RKO (cell line): Measurements from ENCODE around the gene CABLES1.

Experiments
- DNase-seq: peaks from one replicate; pipeline ENCODE4 v3.0.0-alpha.2; 2016; ENCODE audit warnings: low spot score

Gene CABLES1

DNA sequence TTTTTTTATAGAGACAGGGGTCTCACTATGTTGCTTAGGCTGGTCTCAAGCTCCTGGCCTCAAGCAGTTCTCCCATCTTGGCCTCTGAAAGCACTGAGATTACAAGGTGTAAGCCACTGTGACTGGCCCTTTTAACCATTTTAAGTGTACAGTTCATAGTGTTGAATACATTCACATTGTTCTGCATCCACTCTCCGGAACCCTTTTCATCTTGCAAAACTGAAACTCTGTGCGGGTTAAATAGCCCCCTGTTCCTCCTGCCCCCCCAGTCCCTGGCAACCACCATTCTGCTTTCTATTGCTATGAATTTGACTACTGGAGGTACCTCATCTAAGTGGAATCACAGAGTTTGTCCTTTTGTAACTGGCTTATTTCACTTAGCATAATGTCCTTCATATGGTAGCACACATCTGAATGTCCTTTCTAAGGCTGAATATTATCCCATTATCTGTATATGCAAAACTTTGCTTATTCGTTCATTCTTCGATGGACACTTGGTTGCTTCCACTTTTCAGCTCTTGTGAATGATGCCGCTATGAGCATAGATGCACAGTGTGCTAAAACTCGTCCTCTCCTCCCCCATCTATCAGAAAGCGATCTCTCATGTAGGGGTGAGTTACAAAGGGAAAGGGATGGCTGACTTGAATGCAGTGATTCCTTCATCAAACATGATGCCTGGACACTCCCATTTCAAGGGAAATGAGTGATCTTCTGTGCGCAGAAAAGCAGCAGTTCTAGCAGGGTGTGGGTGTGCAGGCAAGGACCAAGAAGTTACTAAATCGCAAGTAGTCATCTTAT is 30.2 kb downstream of the CABLES1 start:
- DNase-seq = no peak

DNA sequence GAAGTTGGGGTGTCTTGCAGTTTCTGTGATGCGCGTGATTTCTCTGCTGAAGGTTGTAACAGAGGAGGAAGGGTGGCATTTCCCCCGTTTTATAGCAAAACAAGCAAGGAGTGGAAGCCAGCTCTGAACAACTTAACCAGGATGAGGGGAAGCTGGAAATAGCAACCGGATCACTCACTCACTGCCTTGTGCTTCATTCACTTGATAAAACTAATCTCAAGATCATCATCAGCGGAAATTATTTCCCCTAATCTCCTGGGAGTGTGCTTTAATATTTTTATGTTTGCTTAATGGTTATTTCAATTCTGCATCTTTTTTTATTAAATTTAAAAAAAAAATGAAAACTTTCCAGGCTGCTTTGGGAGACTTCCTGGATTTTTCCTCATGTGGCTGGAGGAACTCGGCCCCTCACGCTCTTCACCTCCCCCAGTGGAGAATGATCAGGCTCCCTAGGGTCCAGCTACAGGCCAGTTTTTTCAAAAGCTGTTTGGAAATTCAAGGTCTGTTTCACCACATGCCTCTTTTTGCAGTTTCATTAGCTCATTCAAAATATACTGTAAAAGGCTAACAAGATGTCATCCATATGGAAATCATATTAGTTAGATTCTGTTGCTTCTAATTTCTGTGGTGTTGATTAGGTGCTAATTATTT is 31.7 kb downstream of the CABLES1 start:
- DNase-seq = no peak

DNA sequence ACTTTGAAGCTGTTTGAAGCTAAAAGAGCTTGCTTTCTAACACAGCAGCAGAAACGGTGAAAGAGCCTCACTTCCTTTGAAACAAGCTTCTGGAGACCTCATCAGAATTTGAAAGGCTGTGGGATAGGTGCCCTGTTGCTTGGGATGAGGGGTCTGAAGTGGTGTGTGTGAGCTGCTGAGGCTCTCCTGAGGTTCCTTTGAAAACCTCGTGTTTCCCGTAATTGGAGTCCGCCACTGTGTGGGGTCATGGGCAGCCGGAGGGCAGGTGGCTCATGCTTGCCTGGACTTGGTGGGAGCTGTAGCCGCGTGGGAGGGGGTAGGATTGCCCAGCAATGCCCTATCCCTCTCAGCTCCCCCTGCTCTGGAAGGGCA is 34.4 kb downstream of the CABLES1 start:
- DNase-seq = no peak

DNA sequence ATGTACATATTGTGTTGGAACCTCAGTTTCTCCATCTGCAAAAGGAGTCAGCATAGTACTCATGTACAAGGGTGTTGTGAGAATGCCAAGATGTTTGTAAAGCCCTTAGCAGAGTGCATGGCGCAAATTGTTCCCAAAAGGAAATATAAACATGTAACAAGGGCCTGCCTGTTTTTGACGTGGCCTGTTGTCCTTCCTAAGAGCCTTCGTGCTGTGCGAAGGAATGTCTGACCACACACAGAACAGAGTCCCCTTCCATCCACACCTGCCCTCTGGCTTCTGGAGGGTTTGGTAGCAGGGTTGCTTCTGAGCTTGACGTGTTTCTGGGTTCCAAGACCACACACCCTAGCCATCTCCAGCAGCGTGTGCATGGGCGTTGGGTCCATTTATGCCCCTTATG is 34.9 kb downstream of the CABLES1 start:
- DNase-seq = no peak

DNA sequence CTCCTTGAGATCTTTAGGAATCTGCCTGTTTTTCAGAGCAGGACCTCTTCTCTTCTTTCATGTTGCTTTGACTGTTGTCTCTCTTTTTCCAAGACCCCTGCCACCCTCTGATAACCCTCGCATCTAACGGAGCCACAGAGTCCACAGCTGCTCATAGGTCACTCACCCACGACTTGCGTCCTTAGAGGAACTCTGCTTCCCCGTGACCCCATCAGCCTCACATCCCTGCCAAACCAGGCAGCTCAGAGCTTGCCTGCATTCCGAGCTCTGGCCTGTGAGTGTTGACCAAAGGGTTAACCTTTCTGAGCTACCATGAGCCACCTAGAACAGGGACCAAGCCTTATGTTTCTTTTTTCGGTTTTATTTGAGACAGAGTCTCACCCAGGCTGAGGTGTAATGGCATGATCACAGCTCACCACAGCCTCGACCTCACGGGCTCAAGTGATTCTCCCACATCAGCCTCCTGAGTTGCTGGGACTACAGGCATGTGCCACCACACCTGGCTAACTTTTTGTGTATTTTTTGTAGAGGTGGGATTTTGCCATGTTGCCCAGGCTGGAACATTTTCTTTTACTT is 36.4 kb downstream of the CABLES1 start:
- no peak for DNase-seq

DNA sequence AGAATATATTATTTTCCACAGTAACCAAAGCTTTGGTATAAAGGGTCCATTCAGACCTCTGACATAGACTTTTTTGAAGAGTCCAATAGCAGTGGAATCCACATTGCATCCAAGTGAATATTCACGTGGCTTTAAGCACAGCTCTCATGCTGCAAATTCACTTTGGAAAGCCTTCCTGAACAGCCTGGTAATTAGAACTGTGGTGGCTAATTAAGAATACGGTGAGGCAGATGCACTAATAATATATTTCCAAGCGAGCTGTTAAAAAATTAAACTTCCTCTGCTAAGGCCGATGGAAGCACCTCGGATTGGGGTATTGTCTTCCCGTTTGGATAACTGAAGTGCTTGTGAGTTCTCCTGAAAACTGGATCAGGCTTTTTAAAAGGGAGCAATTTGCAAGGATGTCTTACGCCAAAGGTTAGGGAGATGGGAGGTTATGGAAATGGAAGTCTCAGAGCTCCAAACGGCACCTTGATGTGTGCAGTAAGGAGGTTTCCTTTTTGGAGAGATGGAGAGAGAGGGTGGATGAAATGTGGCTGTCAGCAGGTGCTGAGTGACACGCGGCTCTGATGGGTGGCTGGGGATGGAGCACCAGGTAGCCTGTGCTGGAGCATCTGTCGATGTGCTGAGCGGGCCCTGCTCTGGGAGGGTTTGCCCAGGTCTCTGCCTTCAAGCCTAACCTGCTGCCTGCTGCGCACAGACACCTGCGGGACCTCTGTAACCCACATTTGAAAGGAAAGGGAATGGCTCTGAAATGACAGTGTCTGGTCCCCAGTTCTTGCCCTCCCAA is 37.5 kb downstream of the CABLES1 start:
- DNase-seq = no peak

DNA sequence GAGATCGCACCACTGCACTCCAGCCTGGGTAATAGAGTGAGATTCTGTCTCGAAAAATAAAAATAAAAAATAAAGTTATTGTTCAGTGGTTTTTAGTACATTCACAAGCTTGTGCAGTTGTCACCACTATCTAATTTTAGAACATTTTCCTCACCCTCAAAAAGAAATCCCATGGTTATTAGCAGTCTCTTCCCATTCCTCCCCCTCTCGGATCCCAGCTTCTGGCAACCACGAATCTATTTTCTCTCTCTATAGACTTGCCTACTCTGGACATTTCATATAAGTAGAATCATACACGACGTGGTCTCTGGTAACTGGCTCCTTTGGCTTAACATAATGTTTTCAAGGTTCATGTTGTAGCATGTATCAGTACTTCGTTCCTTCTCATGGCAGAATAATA is 38.6 kb downstream of the CABLES1 start:
- no peak for DNase-seq

DNA sequence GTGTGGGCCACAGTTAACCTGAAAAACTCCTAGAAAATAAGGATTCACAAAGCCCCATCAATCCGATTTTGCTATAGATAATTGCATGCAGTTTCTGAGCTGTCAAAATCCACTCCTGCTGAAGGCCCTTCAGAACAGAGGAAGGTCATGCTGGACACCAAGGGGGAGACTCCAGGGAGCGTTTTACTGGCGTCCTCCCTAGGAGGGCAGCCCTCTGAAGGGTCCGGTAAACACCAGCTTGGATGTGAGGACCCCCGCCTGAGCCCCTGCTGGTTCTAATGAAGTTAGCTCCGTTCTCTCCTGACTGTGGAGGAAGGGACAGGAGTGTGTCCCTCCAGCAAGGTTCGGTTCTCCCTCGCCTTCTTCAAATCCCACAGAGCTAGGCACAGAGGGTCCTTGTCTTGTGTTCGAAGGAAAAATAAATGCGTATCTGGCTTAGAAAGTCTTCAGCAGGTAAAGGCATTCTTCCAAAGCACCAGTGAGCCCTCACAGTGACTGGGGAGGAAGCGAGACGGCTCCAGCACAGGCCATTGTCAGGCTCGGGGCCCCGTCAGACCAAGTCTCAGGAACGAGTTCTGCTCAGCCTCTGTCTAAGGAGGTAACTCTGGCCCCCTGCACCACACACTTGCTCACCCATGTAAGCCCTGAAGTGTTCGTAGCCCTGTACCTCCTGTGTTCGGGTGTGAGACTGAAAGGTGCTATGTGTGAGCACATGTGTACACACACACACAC is 41.6 kb downstream of the CABLES1 start:
- DNase-seq = no peak

DNA sequence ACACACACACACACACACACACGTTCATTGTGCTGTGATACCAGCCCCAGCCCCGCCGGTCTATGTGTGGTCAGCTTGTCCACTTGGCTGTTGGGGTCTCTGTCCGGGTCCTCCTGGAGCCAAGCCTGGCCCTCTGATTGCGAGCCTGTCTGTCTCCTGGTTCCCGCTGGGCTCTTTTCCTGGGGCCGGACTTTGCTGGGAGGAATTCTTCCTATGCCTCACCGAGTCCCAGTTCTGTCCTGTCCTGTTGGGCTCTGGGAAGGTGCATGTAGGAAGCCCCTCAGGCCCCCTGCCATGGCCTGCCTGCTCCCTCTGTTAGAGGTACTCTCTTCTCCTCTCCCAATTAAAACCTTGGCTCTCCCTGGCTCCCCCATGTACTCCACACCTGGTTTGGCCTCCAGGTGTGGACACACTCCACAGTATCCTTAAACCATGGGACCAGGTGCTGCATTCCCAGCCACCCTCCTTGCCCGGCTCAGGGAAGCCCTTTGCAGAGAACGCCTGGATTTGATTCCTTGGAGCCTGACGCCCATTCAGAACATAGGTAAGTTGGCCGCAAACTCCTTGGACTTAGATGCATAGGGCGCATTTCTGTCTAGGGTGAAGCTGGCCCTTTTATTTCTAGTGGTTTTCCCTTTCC is 42.3 kb downstream of the CABLES1 start:
- no peak for DNase-seq

DNA sequence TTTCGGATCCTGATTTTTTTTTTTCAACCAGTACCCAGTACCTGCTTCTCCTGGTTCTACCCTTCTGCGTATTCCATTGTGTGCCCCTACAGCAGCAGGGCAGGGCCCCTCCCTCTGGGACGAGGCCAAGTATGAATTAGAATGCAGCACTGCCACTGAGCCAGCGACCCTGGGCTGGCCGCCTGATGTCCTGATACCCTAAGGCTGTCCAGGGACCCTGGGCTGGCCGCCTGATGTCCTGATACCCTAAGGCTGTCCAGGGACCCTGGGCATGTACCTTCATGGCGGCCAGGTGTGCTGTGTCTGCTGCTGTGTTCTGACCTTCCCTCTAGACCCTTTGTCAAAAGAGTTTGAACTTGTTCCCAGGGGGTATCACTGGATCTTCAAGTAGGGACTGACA is 42.9 kb downstream of the CABLES1 start:
- no peak for DNase-seq

DNA sequence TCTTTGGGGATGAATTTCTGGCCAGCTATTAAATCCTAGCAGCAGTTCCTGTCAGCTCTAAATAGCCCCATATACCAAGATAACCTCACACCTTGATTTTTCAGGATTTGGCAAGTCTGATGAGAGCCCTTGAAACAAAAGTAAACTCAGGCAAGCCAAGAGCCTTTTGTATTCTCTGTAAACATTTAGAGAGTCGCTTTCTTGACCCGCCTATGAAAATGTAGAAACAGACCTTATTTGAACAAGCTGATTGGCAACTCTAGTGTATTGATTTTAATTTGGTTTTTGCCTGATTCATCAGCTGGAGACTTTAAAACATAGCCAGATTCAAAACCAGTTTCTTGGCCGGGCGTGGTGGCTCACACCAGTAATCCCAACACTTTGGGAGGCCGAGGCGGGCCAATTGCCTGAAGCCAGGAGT is 43.4 kb downstream of the CABLES1 start:
- DNase-seq = no peak

DNA sequence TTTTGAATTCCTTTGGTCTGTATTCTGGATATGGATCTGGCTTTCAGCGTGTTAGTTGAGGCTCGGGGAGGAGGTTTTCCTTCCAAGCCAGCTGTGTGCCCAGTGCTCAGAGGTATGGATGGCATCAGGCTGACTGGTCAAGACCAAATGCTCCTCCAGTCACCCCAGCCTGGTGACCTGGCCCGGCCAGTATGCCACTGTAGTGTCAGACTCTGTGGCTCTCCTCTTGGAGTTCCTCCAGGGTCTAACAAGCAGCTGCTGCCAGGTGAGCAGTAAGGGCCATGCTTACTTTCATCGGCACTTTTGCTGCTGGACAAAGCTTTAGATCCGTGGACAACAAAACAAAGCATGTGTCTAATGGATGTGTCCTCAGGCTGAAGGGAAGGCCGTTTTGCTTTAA is 44.1 kb downstream of the CABLES1 start:
- DNase-seq = no peak

DNA sequence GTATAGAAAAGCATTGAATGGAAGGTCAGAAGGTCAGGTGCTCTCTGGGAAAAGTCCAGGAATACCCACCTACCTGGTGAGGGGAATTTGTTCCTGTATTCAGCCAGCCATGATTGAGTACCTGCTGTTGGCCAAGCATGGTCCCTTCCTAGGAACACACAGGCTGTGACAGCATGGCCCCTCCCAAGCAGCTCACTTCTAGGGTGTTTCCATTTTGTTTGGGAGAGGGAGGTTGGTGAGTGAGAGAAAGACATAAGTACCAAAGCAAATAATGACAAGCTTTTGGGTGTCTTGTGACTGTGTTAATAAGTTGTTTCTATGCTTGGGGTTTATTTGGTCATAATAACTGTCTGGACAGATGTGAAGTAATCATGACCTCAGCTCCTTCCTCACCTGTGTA is 46.3 kb downstream of the CABLES1 start:
- no peak for DNase-seq

DNA sequence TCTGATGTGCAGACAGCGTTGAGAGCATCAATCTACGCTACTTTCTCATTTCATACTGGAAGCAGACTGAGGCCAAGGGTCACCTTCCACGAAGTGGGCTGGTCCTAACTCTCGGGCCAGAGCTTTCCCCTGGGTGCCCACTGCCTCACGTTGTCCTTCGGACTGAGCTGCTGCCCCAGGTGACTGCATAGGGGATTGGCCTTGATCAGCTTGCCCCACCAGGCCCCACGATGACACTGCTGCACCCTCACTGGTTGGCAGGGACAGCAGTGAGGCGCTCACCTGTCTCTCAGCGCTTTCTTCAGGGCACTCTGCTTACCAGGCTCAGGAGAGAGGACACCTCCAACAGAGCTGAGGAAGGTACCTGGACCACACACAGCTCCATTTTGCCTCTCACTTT is 47.3 kb downstream of the CABLES1 start:
- DNase-seq = no peak

DNA sequence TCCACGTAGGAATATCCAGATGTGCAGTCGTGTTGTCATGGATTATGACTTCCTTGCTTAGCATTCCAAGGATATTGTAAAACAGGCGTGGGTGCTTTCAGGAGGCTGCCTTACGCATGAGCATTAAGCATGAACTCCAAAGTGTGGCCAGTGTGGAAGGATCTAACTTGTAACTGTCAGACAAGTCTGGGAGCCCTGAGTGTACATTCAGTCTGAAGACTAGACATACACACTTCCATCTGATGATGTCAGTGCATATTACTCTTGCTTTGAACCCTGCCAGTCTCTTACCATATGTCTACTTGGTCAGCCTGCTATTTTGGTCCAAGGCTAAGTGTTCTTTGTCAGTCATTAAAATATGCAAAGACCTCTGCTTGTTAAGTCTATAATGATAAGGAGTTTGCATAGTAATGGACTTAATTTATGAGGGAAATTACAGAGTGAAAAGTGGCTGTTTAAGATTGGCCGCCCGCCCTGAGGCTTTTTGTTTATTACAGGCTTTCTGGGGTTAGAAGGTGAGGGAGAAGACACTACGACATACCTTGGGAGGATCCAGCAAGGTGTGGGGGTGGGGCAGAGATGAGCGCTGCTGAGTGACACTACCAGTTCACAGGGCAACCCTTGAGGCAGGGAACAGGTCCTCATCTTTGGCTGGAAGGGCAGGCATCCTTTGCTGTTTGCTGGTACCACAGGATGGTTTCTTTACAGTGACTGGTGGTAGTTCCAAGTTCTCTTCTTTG is 48.3 kb downstream of the CABLES1 start:
- DNase-seq = no peak

DNA sequence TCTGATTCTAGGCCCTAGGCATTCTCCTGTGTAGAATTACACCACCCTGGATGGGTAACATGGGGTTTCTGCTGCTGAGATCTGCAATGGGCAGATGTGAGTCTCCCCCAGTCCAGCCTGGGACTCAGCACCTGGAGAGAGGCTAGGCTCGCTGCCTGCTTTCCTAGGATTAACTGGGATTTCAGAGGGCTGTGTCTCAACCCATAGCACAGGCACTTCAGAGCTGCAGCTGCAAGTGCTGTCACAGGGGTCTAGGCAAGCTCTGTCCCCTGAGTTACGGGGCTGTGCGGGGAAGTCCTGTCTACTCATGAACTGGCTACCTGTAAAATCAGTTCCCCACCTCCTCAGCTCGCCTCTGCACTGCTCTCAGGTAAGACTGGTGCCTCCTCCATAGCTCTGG is 51.5 kb downstream of the CABLES1 start:
- DNase-seq = no peak

DNA sequence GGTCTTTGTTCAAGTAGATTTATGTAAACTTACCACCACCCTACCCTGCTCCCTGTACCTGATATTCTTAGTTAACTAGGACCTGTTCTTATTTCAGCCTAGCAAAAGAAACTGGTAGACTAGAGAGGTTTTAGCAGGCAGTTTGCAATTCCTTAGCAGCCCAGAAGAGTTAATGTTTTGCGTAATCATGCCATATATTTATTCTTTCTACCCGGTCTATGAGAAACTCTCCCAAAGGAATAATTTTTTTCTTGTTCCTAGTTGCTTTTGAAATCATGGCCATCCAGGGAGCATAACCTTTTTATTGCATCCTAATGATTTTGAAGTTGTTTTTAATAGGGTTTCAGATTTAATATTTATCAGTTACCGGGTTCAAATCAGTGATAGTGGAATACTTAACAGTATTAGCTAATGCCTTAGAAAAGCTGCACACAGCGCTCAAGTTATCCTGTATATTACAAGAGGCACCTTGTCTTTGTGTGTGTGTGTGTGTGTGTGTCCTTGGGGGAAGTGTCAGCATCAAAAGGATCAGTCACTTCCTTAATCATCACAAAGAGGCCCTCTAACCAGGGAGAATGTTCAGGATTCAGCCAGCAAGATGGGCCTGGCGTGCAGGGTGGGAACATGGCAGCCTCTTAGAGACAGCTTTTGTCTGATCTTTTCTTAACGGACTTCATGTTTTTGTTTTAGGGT is 52.9 kb downstream of the CABLES1 start:
- no peak for DNase-seq

DNA sequence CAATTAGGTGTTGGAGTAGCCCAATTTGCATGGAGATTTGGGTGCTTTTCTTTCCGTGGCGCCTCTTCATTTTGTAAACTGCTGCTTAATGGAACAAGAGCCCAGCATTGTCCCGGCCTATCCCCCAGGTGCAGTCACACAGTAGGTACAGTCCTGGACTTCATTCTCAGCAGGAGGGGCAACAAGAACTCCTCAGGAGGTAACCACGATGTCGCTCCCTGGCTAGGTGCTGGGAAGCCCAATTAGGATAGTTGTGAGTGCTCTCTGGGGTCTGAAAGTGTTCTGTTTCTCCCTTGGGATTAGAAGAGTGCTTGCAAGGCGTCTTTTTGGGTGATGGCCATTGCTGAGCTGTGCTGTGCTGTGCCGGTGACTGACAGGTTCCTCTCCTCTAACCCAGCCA is 53.8 kb downstream of the CABLES1 start:
- no peak for DNase-seq

DNA sequence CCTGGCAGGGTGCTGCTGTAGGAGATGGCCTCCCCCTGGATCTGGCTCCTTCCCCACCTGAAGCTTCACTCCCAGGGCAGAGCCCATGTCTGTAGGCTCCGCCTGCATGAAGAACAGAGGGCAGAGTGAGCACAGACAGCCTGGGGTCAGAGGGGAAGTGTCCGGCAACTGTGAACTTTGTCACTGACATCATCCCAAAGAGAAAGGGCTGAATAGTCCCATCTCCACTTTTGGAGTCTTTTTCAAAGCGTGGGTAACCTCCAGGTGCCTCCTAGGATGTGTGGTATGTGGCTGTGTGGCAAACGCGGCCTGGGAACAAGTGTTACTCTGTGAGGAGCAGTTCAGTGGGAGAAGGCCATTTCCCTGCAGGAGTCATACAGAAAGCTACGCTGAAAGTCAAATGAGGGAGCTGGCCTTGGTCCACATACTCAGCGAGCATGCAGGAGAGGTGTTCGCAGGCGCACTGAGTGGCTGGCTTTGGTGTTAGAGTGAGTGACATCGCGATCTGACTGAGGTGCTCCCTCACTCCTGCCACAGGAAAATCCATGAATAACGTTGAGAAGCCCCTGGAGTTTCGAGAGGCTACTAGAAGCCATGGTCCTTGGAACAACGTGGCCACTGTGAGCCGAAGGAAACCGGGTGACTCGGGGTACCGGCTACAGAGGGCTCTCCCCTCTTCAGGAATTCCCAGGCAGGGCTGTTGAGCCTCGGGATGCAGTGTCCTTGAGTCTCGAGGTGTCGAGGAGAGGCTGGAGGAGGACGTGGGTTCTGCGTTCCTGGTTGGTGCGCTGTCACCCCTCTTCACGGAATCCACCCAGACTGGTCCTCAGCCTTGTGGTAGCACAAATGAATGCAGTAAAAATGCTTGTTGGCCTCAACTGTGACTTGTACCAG is 54.7 kb downstream of the CABLES1 start:
- no peak for DNase-seq
